ENCODE results near the gene PCBD2. TPM values are rescaled to one million over a fixed set of nuclear protein-coding genes. Genes with fewer than 3 reads are reported as not detected.

The PCBD2 gene
- total RNA-seq, 1 donor from 2014 or later = 7.6 TPM

- DNase-seq (ENCODE audit: low spot score in 2 of 2) = no peak
- no peaks in the 10 kb centered on the region for H3K36me3 ChIP-seq
- intact Hi-C loops (cut with DNase I) = no loop called here
- no peak overlapping the region for H3K4me3 ChIP-seq
- TF ChIP-seq CTCF (IDR thresholded peaks at IDR 0.05) = no peak
- no peaks in the 10 kb centered on the region for H3K4me1 ChIP-seq
- H3K27me3 ChIP-seq = no peaks in the 10 kb centered on the region
- H3K9me3 ChIP-seq = no peaks in the 10 kb centered on the region
- no peak overlapping the region for H3K27ac ChIP-seq
These were observed 33.1 kb downstream of the PCBD2 start for GRCh38 chr5:134938030-134938429.

- intact Hi-C loops (cut with DNase I) = no loop called here
- no peak for DNase-seq (ENCODE audit: low spot score in 2 of 2)
- no peak for TF ChIP-seq CTCF (IDR thresholded peaks at IDR 0.05)
These were observed 34.6 kb downstream of the PCBD2 start for GRCh38 chr5:134939500-134939899.

GRCh38 chr5:134943547-134943946, 38.6 kb downstream of the PCBD2 start:
- TF ChIP-seq CTCF (IDR thresholded peaks at IDR 0.05) = no peak

More at GRCh38 chr5:134939500-134939899, 34.6 kb downstream of the PCBD2 start:
- Histone ChIP-seq H3K27me3 (no peaks in the 10 kb centered on the region), H3K9me3 (no peaks in the 10 kb centered on the region), H3K4me1 (no peaks in the 10 kb centered on the region), H3K4me3 (no peak overlapping the region), H3K36me3 (no peaks in the 10 kb centered on the region), H3K27ac (no peak overlapping the region)

GRCh38 chr5:134944630-134945029, 39.7 kb downstream of the PCBD2 start:
- H3K27me3 ChIP-seq = no peaks in the 10 kb centered on the region
- no peaks in the 10 kb centered on the region for H3K9me3 ChIP-seq
- no peak for DNase-seq (ENCODE audit: low spot score in 2 of 2)
- no peak overlapping the region for H3K27ac ChIP-seq
- no peak overlapping the region for H3K4me3 ChIP-seq
- no peak for TF ChIP-seq CTCF (IDR thresholded peaks at IDR 0.05)
- H3K4me1 ChIP-seq = no peaks in the 10 kb centered on the region
- H3K36me3 ChIP-seq = no peaks in the 10 kb centered on the region
- intact Hi-C loops (cut with DNase I) = no loop called here

More at GRCh38 chr5:134943547-134943946, 38.6 kb downstream of the PCBD2 start:
- Histone ChIP-seq H3K9me3 (no peaks in the 10 kb centered on the region), H3K36me3 (no peaks in the 10 kb centered on the region), H3K4me3 (no peak overlapping the region), H3K4me1 (no peaks in the 10 kb centered on the region), H3K27me3 (no peaks in the 10 kb centered on the region), H3K27ac (no peak overlapping the region)
- intact Hi-C loops (cut with DNase I) = no loop called here
- no peak for DNase-seq (ENCODE audit: low spot score in 2 of 2)

GRCh38 chr5:134945041-134945440, 40.1 kb downstream of the PCBD2 start:
- no peak for TF ChIP-seq CTCF (IDR thresholded peaks at IDR 0.05)
- DNase-seq (ENCODE audit: low spot score in 2 of 2) = no peak
- intact Hi-C loops (cut with DNase I) = no loop called here
- Histone ChIP-seq H3K9me3 (no peaks in the 10 kb centered on the region), H3K4me3 (no peak overlapping the region), H3K27ac (no peak overlapping the region), H3K27me3 (no peaks in the 10 kb centered on the region), H3K4me1 (no peaks in the 10 kb centered on the region), H3K36me3 (no peaks in the 10 kb centered on the region)

GRCh38 chr5:134948911-134949310, 44.0 kb downstream of the PCBD2 start:
- no peaks in the 10 kb centered on the region for H3K36me3 ChIP-seq
- no peaks in the 10 kb centered on the region for H3K4me1 ChIP-seq
- no peak for TF ChIP-seq CTCF (IDR thresholded peaks at IDR 0.05)
- H3K27ac ChIP-seq = no peak overlapping the region
- no peaks in the 10 kb centered on the region for H3K27me3 ChIP-seq
- DNase-seq (ENCODE audit: low spot score in 2 of 2) = no peak
- H3K9me3 ChIP-seq = peaks cover 0 to under 1% of the 10 kb centered on the region in 2 donors
- intact Hi-C loops (cut with DNase I) = no loop called here
- H3K4me3 ChIP-seq = no peak overlapping the region
